Transverse colon (tissue), 4 donors: ENCODE measurements around the gene HDAC1. TPM values are rescaled to one million over a fixed set of nuclear protein-coding genes. Genes with fewer than 3 reads are reported as not detected.
"Not testable (repeated sequence)": the region's sequence is repeated elsewhere in the genome, so short reads cannot be mapped to it uniquely, and the experiment has no call there.

Experiments used
- DNase-seq: peaks from one replicate; pipeline ENCODE4 v3.0.0-alpha.2; 2019
- H3K27ac ChIP-seq, 4 donors: fragments of 200-600 bp; sonication (generic); 2 replicates each; pipeline ENCODE4 v1.5.1; 2016 to 2018; ENCODE audit warnings: inconsistent platforms in 4 of 4
- H3K27me3 ChIP-seq: fragments of 200-600 bp; sonication (generic); 2 replicates; pipeline ENCODE4 v1.5.1; 2017; ENCODE audit warnings: inconsistent platforms
- H3K36me3 ChIP-seq, 4 donors: fragments of 200-600 bp; sonication (generic); 2 replicates each; pipeline ENCODE4 v1.5.1; 2017 to 2019; ENCODE audit warnings: inconsistent platforms in 4 of 4
- H3K4me1 ChIP-seq, 4 donors: fragments of 200-600 bp; sonication (generic); 2 replicates each; pipeline ENCODE4 v1.5.1; 2017 to 2020; ENCODE audit warnings: inconsistent platforms in 4 of 4
- H3K4me3 ChIP-seq, 4 donors: fragments of 200-600 bp; sonication (generic); 1 replicate in 1 of 4; 2 replicates in 3 of 4; pipeline versions ENCODE4 v1.5.1 to v1.6.1; 2017 to 2019; ENCODE audit warnings: inconsistent platforms in 4 of 4
- H3K9me3 ChIP-seq, 2 donors: fragments of 200-600 bp; sonication (generic); 2 replicates each; pipeline ENCODE4 v1.5.1; 2017 to 2019; ENCODE audit warnings: inconsistent platforms in 2 of 2
- EP300 ChIP-seq: sonication (generic); formaldehyde crosslinking; IDR thresholded peaks from one replicate; pipeline ENCODE4 v1.6.1; 2017; ENCODE audit warnings: antibody characterized with exemption, low read depth
- POLR2A ChIP-seq: fragments of 450-650 bp; IDR thresholded peaks from one replicate; pipeline ENCODE4 v1.6.1; 2016; ENCODE audit warnings: antibody characterized with exemption, mild to moderate bottlenecking, moderate library complexity
- POLR2AphosphoS5 ChIP-seq, 3 donors: sonication (generic); formaldehyde crosslinking; IDR thresholded peaks; one replicate each; pipeline ENCODE4 v1.6.1; 2016; ENCODE audit warnings: antibody characterized with exemption in 3 of 3
- WGBS, 2 donors: methylation state at CpG; one replicate each; pipeline ENCODE4 v1.1.5; 2018; ENCODE audit warnings: low coverage in 1 of 2; 5-methylcytosine and 5-hydroxymethylcytosine counted together
- in situ Hi-C, 4 donors: fragments of 200-750 bp; cut with MboI; loops; one replicate each; pipeline versions ENCODE4 v1.15.0 to v1.15.1; 2017; ENCODE audit warnings: low sequenced_read_pairs in 3 of 4, low pct_ligation_motif_present in 1 of 4, low pct_unique_long_range_greater_than_20kb in 1 of 4
- intact Hi-C: fragments of 100-400 bp; cut with DNase I; formaldehyde crosslinking; loops from one replicate; pipeline ENCODE4 v1.15.1; 2023; ENCODE audit warnings: low total_unique reads
- total RNA-seq, 4 donors: library from RNA; depleted of rRNA; stranded (reverse); fragments of >200 nt; gene quantifications; one replicate each; pipeline ENCODE4 v1.1.0, GENCODE V29; 2016
- TF ChIP-seq, protein P1 (sequence below), 5 experiments: fragments of 200-600 bp in 3 of 5; fragments of 450-650 bp in 2 of 5; sonication (generic) in 3 of 5; IDR thresholded peaks; 1 replicate in 2 of 5; 2 replicates in 3 of 5; pipeline ENCODE4 v1.5.1; 2016 to 2017; ENCODE audit warnings: antibody characterized with exemption in 5 of 5, inconsistent platforms in 3 of 5, mild to moderate bottlenecking in 2 of 5, moderate library complexity in 1 of 5

Gene HDAC1
- total RNA-seq, 4 donors from 2014 or later: 85.2 to 218 (median 174) TPM

DNA sequence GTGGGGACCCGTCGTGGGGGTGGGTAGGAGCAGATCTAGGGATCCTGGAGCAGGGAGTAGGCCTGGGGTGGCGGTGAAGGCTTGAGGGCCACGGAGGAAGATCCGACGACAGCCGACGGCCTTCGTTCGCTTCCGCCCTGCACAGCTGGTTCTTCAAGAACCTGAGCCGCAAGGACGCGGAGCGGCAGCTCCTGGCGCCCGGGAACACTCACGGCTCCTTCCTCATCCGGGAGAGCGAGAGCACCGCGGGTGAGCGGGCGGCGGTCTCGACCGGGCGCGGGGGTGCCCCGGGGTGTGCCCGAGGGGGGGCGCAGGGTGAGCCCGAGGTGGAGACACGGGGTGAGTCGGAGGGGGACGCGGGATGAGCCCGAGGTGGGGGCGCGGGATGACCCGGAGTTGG lies 16.5 kb upstream of the HDAC1 start:
- in situ Hi-C loops (no loop called here), intact Hi-C loops (no loop called here)
- H3K27ac ChIP-seq: no peak overlapping the region
- H3K4me3 ChIP-seq: no peak overlapping the region
- DNase-seq: peak; percentile 29
- TF ChIP-seq POLR2AphosphoS5 (IDR thresholded peaks at IDR 0.05): no peak
- TF ChIP-seq, protein P1, sequence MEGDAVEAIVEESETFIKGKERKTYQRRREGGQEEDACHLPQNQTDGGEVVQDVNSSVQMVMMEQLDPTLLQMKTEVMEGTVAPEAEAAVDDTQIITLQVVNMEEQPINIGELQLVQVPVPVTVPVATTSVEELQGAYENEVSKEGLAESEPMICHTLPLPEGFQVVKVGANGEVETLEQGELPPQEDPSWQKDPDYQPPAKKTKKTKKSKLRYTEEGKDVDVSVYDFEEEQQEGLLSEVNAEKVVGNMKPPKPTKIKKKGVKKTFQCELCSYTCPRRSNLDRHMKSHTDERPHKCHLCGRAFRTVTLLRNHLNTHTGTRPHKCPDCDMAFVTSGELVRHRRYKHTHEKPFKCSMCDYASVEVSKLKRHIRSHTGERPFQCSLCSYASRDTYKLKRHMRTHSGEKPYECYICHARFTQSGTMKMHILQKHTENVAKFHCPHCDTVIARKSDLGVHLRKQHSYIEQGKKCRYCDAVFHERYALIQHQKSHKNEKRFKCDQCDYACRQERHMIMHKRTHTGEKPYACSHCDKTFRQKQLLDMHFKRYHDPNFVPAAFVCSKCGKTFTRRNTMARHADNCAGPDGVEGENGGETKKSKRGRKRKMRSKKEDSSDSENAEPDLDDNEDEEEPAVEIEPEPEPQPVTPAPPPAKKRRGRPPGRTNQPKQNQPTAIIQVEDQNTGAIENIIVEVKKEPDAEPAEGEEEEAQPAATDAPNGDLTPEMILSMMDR (IDR thresholded peaks at IDR 0.05): no peak
- TF ChIP-seq EP300: no peak
- no peak for TF ChIP-seq POLR2A
- no peaks in the 10 kb centered on the region for H3K9me3 ChIP-seq
- no peaks in the 10 kb centered on the region for H3K36me3 ChIP-seq
- H3K4me1 ChIP-seq: peaks cover 0 to 7% (median 0%) of the 10 kb centered on the region in 4 donors
- H3K27me3 ChIP-seq: peaks cover 24% of the 10 kb centered on the region
- 29% methylated on average over 41 of the region's 41 CpGs; no CpG with 5 or more reads in 1 of the 2 donors for WGBS, 2 donors

DNA sequence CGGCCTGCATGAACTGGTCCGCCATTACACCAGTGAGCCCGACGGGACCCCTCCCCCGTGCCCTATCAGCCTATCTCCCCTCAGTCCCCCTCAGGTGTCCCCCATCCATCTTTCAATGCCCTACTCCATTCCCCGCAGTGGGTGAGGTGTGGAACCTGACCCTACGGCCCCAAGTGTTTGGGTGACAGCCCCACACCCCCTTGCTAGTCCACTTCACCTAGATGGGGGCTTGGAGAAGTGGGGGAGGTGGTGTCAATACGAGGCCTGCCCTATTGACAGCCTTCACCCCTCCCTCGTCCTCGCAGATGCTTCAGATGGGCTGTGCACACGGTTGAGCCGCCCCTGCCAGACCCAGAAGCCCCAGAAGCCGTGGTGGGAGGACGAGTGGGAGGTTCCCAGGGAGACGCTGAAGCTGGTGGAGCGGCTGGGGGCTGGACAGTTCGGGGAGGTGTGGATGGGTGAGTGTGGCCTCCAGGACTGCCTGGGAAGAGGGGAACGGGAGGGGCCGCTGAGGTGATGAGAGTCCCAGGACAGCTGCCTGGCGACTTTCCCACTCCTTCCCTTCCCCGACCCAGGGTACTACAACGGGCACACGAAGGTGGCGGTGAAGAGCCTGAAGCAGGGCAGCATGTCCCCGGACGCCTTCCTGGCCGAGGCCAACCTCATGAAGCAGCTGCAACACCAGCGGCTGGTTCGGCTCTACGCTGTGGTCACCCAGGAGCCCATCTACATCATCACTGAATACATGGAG lies 15.7 kb upstream of the HDAC1 start:
- Histone ChIP-seq H3K9me3 (no peaks in the 10 kb centered on the region), H3K36me3 (no peaks in the 10 kb centered on the region), H3K4me1 (peaks cover 0 to 7% (median 0%) of the 10 kb centered on the region in 4 donors), H3K27me3 (peaks cover 24% of the 10 kb centered on the region), H3K4me3 (no peak overlapping the region), H3K27ac (no peak overlapping the region)
- TF ChIP-seq, protein P1 (IDR thresholded peaks at IDR 0.05): no peak
- TF ChIP-seq EP300 (no peak), POLR2A (no peak), POLR2AphosphoS5 (IDR thresholded peaks at IDR 0.05) (no peak)
- in situ Hi-C loops: no loop called here
- intact Hi-C loops: no loop called here
- WGBS, 2 donors: 87 to 93% methylated on average over 7 to 30 of the region's 30 CpGs
- no peak for DNase-seq

DNA sequence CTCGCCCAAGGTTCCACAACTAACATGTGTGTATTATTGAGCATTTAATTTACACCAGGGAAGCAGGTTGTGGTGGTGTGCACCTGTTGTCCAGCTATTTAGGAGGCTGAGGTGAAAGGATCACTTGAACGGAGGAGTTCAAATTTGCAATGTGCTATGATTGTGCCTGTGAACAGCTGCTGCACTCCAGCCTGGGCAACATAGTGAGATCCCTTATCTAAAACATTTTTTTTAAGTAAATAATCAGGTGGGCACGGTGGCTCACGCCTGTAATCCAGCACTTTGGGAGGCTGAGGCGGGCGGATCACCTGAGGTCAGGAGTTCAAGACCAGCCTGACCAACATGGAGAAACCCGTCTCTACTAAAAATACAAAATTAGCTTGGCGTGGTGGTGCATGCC lies 7.1 kb upstream of the HDAC1 start:
- WGBS, 2 donors: 70 to 94% methylated on average over 2 to 8 of the region's 8 CpGs
- H3K36me3 ChIP-seq, H3K27me3 ChIP-seq, H3K4me3 ChIP-seq, DNase-seq, H3K4me1 ChIP-seq, H3K27ac ChIP-seq, H3K9me3 ChIP-seq, intact Hi-C loops, in situ Hi-C loops: not testable (repeated sequence)

DNA sequence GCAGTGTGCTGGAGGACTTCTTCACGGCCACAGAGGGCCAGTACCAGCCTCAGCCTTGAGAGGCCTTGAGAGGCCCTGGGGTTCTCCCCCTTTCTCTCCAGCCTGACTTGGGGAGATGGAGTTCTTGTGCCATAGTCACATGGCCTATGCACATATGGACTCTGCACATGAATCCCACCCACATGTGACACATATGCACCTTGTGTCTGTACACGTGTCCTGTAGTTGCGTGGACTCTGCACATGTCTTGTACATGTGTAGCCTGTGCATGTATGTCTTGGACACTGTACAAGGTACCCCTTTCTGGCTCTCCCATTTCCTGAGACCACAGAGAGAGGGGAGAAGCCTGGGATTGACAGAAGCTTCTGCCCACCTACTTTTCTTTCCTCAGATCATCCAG lies 6.2 kb upstream of the HDAC1 start:
- Histone ChIP-seq H3K9me3 (no peaks in the 10 kb centered on the region), H3K36me3 (no peaks in the 10 kb centered on the region), H3K27ac (no peak overlapping the region), H3K27me3 (no peaks in the 10 kb centered on the region), H3K4me3 (no peak overlapping the region), H3K4me1 (peaks cover 0 to 2% (median under 1%) of the 10 kb centered on the region in 4 donors)
- DNase-seq: no peak
- intact Hi-C loops: no loop called here
- no peak for TF ChIP-seq POLR2A
- no peak for TF ChIP-seq EP300
- TF ChIP-seq POLR2AphosphoS5 (IDR thresholded peaks at IDR 0.05): no peak
- TF ChIP-seq, protein P1 (IDR thresholded peaks at IDR 0.05): no peak
- 91% methylated on average over 3 of the region's 3 CpGs; no CpG with 5 or more reads in 1 of the 2 donors for WGBS, 2 donors
- in situ Hi-C loops: no loop called here
